8988T (cell line): Measurements from ENCODE around the gene DENND11.
"Not testable (repeated sequence)": the region's sequence is repeated elsewhere in the genome, so short reads cannot be mapped to it uniquely, and the experiment has no call there.

Source experiments
- DNase-seq: peaks from one replicate; pipeline ENCODE4 v3.0.0; 2011

DENND11 gene

DNA sequence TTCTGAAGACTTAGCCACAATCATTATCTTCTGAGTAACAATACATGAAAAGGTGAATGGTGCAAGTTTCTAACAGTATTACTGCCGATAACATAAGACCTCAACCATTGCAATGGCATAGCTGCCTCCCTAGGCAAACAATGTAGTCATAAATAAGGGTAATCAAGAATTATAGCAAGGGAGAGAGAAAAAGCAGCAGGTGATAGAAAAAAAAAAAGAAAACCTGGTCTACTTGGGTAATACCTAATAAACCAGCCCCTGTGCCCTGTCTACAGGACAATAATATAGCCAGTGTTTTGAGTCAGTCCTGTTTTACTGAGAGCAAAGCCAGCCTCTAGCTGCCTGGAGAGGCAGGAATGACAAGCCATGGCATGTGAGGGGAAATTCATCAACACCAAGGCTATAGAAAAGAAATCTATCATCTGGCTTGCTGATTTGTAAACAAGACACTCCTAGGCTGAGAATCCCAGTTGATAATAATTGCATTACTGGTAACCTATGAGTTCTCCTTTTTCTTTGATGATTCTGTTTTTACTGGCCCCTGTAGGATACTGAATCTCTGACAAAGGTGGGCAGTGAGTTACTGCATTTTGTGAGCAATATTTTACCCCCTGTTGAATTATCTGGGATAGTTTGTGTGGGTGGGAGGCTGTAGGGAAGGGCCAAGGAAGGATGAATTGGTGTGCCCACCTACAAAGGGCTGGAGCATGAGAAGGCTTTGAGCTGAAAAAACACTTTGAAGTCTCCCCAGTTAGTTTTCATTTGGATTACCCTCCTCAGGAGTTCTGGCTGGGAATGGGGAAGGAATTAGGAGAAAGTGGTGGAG, 4.5 kb upstream of the DENND11 start:
- no peak for DNase-seq

DNA sequence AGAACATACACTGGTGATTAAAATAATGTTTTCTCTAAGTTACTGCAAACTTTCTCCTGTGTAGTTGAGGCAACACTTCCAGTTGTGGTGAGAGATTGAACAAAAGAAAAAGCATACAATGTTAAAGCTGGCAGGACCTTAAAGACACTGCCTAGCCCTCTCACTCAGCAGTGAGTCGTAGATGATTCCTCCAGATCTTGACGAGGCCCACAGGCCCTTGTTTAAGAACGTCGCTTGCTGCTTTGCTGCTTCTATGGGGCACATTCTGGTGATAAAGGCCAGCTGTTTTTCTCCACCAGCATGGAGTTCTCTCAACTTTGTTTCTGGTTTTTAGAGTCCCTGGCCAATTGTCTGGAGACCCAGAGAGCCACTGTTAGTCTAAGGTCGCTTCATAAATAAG, 2.8 kb upstream of the DENND11 start:
- DNase-seq, result no peak

DNA sequence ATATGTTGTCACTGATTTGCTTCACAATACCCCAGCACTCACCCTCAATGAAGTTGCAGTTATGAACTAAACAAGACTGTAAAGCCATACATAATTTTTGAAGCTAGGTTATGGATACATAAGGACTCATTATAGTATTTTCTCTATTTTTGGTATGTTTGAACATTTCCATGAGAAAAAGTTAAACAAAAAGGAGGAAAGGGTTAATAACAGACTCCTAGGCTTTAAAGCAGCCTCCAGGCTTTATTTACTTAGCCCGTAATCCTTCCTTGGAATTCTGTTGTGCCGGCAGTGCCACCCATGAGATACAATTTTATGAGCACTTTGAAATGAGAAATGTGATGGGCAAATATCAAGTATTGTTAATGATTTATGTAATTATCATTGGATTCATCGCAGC, 2.1 kb upstream of the DENND11 start:
- DNase-seq, result no peak

DNA sequence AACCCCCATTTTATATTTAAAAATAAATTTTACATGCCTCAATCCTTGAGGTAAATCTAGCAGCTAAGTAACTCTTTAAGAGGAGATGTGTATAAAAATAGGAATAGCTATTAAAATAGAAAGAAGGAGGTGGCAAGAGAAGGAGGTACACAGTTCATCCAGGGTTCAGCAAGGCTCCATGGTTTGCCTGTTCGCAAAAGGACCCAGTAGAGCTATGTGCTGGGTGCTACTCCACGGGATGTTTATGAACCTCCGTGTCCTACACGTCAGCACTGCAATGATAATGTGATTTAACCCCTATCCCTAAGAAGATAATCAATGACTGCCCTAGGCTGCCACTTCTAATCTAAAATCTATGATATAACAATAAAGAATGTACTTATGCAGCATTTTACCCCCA, 926 bp upstream of the DENND11 start:
- no peak for DNase-seq

DNA sequence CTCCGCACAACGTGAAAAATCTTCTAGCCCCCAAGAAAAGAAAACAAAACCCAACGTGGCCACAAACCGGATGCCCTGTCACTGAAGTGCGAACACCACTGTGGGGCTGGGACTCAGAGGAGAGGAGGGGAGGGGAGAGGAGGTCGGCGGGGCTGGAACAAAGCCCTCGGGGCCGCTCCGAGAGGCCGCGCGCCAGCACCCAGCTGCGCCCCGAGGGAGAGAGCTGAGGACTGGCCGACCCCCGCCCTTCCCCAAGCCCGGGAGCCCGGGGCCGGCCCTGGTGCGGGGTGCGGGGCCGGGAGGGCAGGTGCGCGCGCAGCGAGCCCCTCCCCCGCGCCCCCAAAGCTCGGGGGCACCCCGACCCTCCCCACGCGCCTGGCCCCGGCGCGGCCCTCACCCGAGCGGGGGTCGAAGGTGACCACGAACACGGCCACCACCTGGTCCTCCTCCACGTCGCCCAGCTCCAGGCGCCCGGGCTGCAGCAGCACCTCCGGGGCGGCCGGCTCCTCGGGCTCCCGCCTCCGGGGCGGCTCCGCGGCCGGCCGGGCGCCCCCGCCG, 398 bp downstream of the DENND11 start:
- peak; percentile 21 for DNase-seq

DNA sequence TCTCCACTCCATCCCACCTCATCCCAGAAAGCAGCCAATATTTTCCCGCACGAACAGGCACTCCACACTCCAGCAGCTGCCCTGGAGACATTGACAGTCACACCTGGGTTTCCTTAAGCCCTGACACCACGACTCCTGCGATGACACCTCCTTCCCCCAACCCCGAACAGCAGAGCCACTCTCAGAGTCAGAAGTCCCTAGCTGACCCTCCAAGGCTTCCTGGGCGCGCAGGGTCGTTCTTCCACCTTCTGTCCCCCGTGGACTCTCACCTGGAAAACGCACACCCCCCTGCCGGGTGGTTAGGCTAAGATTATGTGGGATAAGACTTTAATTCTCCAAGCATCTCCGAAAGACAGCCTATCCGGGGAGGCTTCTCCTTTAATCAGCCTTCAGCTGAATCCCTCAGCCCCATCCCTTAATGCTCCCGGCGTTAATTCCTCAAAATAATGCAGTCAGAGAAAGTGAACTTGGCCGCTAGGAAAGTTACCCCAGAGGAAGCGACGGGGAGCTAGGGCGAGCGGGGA, 1.1 kb downstream of the DENND11 start:
- DNase-seq, result no peak

DNA sequence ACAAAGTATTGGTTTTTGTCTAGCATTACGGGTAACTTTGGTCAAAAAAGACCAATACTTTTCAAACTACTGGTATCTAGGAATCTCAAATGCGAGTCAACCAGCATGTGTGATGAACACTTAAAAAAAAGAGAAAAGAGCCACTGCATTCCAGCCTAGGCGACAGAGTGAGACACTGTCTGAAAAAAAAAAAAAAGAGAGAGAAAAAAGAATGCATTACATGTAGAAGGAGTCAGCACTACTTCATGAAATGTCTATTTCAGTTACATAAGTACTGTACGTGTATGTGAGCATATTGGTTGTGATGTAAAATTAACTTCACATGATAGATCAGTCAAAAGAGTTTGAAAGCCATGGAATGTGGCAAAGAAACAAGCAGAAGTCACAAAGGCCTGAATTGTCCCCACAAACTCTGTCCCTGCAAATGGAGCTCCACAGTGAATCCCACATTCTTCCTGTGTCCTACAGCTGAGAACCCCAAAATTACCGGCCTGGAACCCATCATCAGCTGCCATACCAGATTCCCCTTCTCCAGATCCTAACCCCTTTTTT, 1.6 kb downstream of the DENND11 start:
- DNase-seq, result no peak

DNA sequence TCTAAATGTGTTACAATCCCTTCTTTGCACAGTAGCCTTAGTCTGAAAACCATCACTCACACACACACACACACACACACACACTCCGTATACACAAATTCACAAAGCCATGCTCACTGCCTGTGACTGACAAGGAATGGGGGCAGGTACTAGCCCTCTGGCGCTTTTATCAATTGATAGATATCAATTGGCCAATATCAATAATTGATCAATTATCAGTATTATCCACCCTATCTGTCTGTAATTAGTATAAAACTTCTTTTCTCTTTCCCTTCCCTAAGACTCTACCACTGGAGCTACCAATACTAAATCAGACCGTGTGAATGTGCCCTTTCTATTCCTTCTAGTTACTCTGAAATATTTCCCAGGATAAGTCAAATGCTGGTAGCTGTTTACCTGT, 2.1 kb downstream of the DENND11 start:
- no peak for DNase-seq

DNA sequence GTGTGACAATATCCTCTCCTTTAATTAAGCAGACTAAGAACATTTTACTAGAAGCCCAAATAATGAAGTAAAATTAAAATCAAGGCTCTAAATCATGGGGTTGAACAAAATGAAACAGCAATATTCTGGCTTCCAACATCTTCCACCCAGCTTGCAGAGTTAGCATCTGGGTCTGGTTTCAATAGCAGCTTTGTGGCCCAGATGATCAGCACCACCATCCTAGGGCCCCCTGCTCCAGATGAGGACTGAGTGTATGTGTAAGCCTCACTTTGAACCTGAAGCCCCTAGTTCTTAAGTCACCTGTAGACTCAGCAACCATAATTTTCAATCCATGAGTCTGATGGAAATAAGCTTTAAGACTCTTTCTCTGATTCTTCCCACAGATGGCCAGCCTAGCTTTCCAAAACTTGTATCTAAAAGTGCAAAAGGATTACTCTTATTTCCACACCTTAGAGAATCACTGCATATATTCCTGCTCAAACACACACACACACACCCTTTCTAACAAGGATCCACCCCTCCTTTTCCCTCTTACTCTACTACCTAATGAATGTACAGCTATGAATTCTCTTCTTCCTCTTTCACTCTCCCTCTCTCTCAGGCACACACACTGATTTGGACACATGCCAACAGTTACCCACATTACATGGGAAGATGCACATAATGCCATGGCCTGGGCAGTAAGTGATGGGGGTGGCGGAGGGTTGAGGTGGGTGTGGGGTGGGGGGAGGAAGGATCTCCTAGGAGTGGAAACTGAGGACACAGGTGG, 3.5 kb downstream of the DENND11 start:
- DNase-seq, result no peak

DNA sequence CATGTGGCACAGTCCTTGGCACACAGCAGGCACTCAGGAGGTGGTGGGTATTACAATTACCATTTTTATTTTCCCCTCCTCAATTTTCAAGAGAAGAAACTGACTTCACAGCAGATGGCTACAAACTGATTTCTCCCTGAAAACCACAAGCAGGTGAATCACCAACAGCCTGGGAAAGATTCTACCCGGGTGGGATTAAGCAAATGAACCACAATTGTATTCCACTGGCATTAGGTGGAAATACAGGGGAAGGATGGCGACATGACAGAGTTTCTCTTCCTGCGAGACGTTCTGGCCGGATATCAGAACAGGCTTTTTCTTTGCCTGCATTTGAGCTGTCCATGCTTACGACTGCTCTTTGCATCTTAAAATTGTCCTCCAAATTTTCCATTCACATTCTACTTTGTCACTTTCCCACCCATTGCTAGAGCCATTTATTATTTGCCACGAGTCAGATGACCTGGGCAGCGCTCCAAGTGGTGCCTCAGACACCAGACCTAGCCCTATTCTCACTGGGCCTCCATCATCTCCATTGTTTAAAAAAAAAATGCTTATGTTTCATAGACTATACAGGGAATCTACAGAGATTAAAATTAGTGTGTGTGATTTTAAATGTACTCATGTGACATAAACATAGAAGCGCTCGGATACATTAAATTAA, 4.6 kb downstream of the DENND11 start:
- DNase-seq, result no peak

DNA sequence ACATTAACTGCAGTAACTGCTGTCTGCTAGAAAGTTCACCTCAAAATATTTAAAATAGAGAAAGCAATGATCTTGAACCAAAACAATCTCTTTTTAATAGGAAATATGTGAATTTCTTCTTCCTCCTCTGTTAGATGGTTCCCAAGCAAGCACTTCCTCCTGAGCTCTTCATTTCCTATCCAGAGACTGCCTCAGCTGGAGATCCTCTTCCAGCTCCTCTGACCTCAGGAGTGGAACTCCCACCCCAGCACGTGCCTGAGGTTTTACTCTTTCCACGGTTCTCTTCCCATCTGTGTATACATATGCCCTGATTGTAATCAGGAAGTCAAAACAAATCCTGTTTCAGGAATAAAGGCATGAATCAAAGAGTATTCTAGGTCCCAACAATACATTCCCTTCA, 5.6 kb downstream of the DENND11 start:
- no peak for DNase-seq

DNA sequence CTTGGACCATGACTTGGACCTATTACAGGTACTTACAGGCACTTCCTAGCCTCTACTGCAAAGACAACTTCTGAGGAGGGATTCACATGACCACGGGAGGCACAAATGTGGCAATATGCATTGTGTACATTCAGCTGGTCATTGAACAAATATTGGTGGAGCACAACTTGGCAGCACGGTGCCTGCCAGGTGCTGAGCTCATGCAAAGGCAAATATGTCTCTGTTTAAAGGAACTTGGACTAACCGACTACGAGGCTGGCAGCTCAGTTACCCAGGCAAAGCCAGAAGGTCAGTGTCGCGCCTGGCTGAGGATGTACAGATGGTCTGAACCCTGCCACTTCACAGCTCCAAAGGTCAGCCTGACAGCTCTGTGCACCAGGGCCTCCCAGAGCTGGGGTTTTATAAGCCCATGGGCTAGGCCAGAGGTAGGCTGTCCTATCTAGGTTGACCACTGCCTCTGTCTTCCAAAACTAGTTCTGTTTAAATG, 6.1 kb downstream of the DENND11 start:
- no peak for DNase-seq

DNA sequence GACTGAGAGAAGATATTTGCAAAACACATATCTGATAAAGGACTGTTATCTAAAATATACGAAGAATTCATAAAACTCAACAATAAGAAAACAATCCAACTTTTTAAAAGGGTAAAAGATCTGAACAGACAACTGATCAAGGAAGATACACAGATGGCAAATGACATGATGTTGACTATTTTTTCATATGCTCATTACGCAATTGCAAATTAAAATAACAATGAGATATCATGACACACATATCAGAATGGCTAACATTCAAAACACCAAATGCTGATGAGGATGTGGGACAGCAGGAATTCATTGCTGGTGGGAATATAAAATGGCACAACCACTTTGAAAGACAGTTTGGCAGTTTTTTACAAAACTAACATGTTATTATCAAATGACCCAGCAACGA, 8.9 kb downstream of the DENND11 start:
- no peak for DNase-seq

DNA sequence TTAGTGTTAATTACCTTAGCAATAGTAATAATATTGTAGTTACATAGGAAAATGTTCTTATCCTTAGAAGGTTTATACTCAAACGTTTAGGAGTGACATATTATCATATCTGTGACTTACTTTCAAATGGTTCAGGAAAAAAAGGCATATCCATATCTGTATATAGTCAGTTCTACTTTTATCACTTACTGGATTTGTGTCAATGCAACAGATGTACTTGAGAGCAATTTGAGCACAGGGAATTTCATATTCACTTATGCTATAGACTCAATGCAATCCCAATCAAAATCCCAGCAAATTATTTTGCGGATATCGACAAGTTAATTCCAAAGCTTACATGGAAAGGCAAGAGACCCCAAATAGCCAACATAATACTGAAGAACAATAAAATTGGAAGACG, 10.0 kb downstream of the DENND11 start:
- DNase-seq, result no peak

DNA sequence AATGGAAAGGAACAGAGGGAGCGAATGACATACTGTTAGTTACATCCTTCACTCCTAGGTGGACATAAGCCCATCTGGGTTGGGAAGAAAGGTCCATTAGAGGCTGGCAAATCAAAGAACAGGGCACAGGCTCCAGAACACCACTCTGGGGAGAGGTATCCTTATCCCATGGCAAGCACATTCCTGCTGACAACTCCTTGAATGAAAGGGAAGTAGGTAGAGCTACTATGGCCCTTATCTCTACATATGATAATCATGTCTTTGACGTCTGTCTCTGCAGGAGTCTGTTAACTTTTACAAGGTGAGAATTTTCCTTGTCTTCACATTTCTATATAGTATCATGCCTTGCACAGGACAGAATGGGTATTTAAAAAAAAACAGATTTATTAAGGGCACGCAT, 10.4 kb downstream of the DENND11 start:
- no peak for DNase-seq

DNA sequence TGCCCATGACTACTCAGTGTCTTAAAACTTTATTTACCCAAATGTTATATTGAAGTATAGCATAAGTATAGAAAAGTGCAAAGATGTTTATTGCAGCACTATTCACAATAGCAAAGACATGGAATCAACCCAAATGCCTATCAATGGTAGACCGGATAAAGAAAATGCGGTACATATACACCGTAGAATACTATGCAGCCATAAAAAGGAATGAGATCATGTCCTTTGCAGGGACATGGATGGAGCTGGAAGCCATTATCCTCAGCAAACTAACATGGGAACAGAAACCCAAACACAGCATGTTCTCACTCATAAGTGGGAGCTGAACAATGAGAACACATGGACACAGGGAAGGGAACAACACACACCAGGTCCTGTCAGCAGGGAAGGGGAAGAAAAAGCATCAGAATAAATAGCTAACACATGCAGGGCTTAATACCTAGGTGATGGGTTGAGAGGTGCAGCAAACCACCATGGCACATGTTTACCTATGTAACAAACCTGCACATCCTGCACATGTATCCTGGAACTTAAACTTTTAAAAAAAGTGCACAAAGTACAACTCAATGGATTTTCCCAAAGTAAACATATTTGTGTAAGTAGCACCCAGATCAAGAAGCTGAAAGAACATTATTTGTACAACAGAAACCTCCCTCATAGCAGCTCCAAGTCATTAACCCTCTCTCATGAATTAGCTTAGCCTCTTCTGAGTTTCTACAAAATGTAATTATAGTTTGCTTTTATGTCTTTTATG, 12.7 kb downstream of the DENND11 start:
- DNase-seq, result not testable (repeated sequence)

DNA sequence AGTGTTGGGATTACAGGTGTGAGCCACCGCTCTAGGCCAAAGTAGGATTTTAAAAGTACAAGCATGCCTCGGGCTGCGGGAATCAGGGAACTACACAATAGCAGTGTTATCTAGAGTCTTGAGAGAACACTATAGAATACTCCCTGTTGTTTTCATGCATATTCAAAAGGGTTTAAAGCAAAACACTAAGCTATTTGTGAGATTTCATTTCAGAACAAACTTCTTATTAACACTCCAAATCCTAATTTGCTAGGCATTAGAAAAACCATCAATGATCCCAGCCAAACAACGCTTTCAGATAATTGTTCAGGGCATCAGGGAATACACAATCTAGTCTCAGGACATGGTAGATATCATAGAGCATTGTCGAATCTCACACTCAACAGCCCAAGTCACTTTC, 13.9 kb downstream of the DENND11 start:
- no peak for DNase-seq

DNA sequence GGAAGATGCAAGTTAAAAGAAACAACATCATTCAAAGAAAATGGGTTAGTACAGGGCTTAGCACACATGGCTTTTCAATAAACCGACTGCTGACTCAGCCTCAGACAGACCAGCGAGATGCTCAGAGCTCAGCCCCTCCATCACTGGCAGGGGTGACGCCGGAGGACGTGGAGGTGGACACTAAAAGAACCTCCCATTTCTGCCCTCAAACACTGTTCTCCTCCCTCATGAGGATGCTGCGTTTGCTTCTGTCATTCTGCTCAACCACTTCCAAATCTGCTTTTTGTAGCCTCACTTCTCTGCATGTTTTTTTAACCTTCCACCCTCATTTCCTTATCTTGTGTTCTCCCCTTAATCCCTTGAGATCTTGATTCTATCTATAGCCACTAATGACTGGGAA, 15.3 kb downstream of the DENND11 start:
- DNase-seq, result no peak

DNA sequence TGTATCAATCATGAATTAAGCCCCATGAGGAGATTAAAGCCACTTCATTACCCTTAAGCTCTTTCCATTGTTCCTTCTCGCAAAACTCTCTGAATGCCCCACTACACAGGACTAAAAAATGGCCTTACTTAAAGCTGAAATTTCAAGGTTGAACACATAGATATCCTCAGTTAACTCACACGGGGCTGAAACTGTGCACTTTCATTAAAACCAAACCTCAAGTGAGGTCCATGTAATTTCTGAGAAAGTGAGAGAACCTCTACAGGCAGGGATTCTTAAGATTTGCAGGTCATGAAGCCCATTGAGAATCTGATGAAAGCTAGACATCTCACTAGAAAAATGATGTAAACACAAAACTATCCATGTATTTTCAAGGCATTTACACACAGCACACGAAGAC, 15.9 kb downstream of the DENND11 start:
- no peak for DNase-seq

DNA sequence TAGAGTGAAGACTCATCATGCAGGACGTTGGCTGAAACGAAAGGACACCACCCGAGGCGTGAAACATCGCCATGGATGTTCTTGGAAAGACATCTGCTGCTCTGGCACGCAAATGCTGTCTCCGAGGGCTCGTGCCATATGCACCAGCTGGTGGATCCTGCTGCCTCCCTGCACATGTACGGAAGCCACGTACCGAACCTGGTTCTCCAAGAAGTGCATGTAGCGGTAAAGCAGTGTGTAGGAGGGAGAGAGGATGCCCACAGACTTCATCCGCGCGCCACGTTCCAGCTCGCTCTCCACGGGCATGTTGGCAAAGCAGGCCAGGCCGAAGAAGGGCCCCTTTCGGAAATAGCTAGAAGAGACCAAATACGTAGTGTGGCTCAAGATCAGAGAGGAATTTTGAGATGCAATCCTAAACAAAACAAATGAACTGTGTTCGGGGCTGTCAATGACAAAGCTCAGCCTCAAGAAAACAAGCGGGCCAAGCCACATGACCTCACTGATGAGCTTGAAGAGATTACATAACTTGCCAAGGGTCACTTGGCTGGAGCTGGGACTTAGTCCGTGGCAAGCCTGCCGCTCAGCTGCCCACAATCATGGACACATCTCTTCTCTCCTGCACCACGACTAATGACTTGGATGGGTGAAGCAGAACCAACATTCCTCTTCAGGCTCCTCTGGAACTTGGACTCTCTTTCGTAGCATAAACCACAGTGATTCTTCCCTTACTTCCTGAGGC, 16.5 kb downstream of the DENND11 start:
- DNase-seq, result no peak

DNA sequence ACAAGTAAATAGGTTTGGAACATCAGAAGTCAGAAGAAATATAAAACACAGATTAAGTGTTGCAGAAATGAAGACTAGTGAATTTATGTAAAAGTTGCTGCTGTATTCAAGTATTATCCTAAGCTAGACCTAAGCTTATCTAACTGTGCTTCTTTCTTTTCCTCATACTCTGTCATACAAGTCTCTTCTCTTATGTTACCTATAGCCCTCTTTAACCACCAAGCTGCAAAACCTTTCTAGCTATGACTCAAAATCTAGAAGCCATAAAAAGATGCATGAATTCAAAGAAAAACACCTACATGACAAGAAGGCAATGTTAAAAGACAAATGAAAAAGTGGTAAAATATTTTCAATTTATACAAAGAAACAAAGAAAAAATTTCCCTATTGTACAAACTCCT, 23.0 kb downstream of the DENND11 start:
- no peak for DNase-seq
